ENCODE data around the gene OPTN. TPM values are rescaled to one million over a fixed set of nuclear protein-coding genes. Genes with fewer than 3 reads are reported as not detected.

OPTN gene
- total RNA-seq, 2 experiments from 2014 or later = 95.6 to 98.2 TPM

- Mint-ChIP-seq H3K36me3 (peaks cover 1% of the 10 kb centered on the region), H3K9me3 (peaks cover 1% of the 10 kb centered on the region), H3K27me3 (no peaks in the 10 kb centered on the region), H3K27ac (no peak overlapping the region), H3K4me3 (no peak overlapping the region), H3K4me1 (peaks cover 9% of the 10 kb centered on the region)
- POLR2A ChIA-PET = no interaction called here
- DNase-seq (no peak), ATAC-seq (ENCODE audit: low read depth) (no peak)
Measured at GRCh38 chr10:13095929-13096328, 4.0 kb upstream of the OPTN start.

- peak; percentile 50 for DNase-seq
Measured at GRCh38 chr10:13099144-13099665, 758 bp upstream of the OPTN start.

GRCh38 chr10:13100349-13101294 lies 659 bp downstream of the OPTN start:
- H3K4me1 Mint-ChIP-seq = peaks cover 30% of the 10 kb centered on the region
- POLR2A ChIA-PET = interaction anchor here (0.6 to 2.3 kb wide), 5 partner anchors 8 to 249 kb away, joined by 3 to 15 read pairs (median 4); partner anchors contain the start of gene PHYH

More at GRCh38 chr10:13099144-13099665, 758 bp upstream of the OPTN start:
- H3K4me3 Mint-ChIP-seq = peak overlapping the region; percentile 97
- POLR2A ChIA-PET = interaction anchor here (0.7 to 2.3 kb wide), 4 partner anchors 9 to 217 kb away, joined by 3 to 15 read pairs (median 6); no protein-coding TSS in a partner anchor
- H3K36me3 Mint-ChIP-seq = peaks cover 16% of the 10 kb centered on the region
- H3K9me3 Mint-ChIP-seq = no peaks in the 10 kb centered on the region
- peaks cover 21% of the 10 kb centered on the region for H3K4me1 Mint-ChIP-seq
- H3K27me3 Mint-ChIP-seq = no peaks in the 10 kb centered on the region
- peak overlapping the region; percentile 93 for H3K27ac Mint-ChIP-seq
- ATAC-seq (ENCODE audit: low read depth) = peak; percentile 44

GRCh38 chr10:13102002-13102794 lies 2.2 kb downstream of the OPTN start:
- no peak for DNase-seq
- H3K4me1 Mint-ChIP-seq = peaks cover 34% of the 10 kb centered on the region
- peak overlapping the region; percentile 37 for H3K4me3 Mint-ChIP-seq
- H3K9me3 Mint-ChIP-seq = no peaks in the 10 kb centered on the region
- H3K27me3 Mint-ChIP-seq = no peaks in the 10 kb centered on the region
- POLR2A ChIA-PET = no interaction called here
- H3K36me3 Mint-ChIP-seq = peaks cover 32% of the 10 kb centered on the region
- ATAC-seq (ENCODE audit: low read depth) = no peak
- no peak overlapping the region for H3K27ac Mint-ChIP-seq

More at GRCh38 chr10:13100349-13101294, 659 bp downstream of the OPTN start:
- H3K4me3 Mint-ChIP-seq = peak overlapping the region; percentile 97
- DNase-seq (no peak), ATAC-seq (ENCODE audit: low read depth) (peak; percentile 37)
- H3K27me3 Mint-ChIP-seq = no peaks in the 10 kb centered on the region
- H3K9me3 Mint-ChIP-seq = no peaks in the 10 kb centered on the region
- peaks cover 25% of the 10 kb centered on the region for H3K36me3 Mint-ChIP-seq
- peak overlapping the region; percentile 86 for H3K27ac Mint-ChIP-seq

GRCh38 chr10:13103554-13103953 lies 3.6 kb downstream of the OPTN start:
- Mint-ChIP-seq H3K27me3 (no peaks in the 10 kb centered on the region), H3K4me3 (no peak overlapping the region), H3K27ac (no peak overlapping the region), H3K4me1 (peaks cover 41% of the 10 kb centered on the region), H3K36me3 (peaks cover 34% of the 10 kb centered on the region), H3K9me3 (no peaks in the 10 kb centered on the region)
- ATAC-seq (ENCODE audit: low read depth) (no peak), DNase-seq (no peak)
- POLR2A ChIA-PET = interaction anchor here (0.7 to 0.9 kb wide), 2 partner anchors 58 to 1580 kb away, joined by 4 to 6 read pairs; partner anchors contain the start of gene MCM10

- DNase-seq (no peak), ATAC-seq (ENCODE audit: low read depth) (no peak)
- POLR2A ChIA-PET = no interaction called here
- Mint-ChIP-seq H3K4me3 (no peak overlapping the region), H3K36me3 (peaks cover 41% of the 10 kb centered on the region), H3K27me3 (no peaks in the 10 kb centered on the region), H3K27ac (no peak overlapping the region), H3K9me3 (no peaks in the 10 kb centered on the region), H3K4me1 (peaks cover 44% of the 10 kb centered on the region)
Measured at GRCh38 chr10:13104697-13105096, 4.7 kb downstream of the OPTN start.

GRCh38 chr10:13105184-13105583 lies 5.2 kb downstream of the OPTN start:
- Mint-ChIP-seq H3K9me3 (no peaks in the 10 kb centered on the region), H3K4me3 (peak overlapping the region; percentile 2), H3K27me3 (no peaks in the 10 kb centered on the region), H3K27ac (no peak overlapping the region), H3K4me1 (peaks cover 46% of the 10 kb centered on the region), H3K36me3 (peaks cover 45% of the 10 kb centered on the region)
- ATAC-seq (ENCODE audit: low read depth) (no peak), DNase-seq (no peak)
- POLR2A ChIA-PET = no interaction called here

- Mint-ChIP-seq H3K27ac (peak overlapping the region; percentile 22), H3K27me3 (no peaks in the 10 kb centered on the region), H3K4me3 (no peak overlapping the region), H3K9me3 (no peaks in the 10 kb centered on the region), H3K4me1 (peaks cover 45% of the 10 kb centered on the region), H3K36me3 (peaks cover 53% of the 10 kb centered on the region)
- POLR2A ChIA-PET = interaction anchor here (0.6 to 0.8 kb wide), 2 partner anchors 36 to 196 kb away, joined by 3 to 5 read pairs; no protein-coding TSS in a partner anchor
- DNase-seq (no peak), ATAC-seq (ENCODE audit: low read depth) (no peak)
Measured at GRCh38 chr10:13106387-13107045, 6.6 kb downstream of the OPTN start.

GRCh38 chr10:13110908-13111307 lies 10.9 kb downstream of the OPTN start:
- H3K27ac Mint-ChIP-seq = no peak overlapping the region
- H3K36me3 Mint-ChIP-seq = peaks cover 45% of the 10 kb centered on the region
- peaks cover 27% of the 10 kb centered on the region for H3K4me1 Mint-ChIP-seq

GRCh38 chr10:13113544-13113943 lies 13.6 kb downstream of the OPTN start:
- no peak overlapping the region for H3K27ac Mint-ChIP-seq
- peaks cover 57% of the 10 kb centered on the region for H3K36me3 Mint-ChIP-seq

More at GRCh38 chr10:13110908-13111307, 10.9 kb downstream of the OPTN start:
- POLR2A ChIA-PET = no interaction called here
- Mint-ChIP-seq H3K9me3 (no peaks in the 10 kb centered on the region), H3K4me3 (no peak overlapping the region), H3K27me3 (no peaks in the 10 kb centered on the region)
- no peak for ATAC-seq (ENCODE audit: low read depth)
- DNase-seq = no peak

GRCh38 chr10:13115832-13116803 lies 16.2 kb downstream of the OPTN start:
- DNase-seq (no peak), ATAC-seq (ENCODE audit: low read depth) (peak; percentile 81)
- Mint-ChIP-seq H3K4me1 (peaks cover 21% of the 10 kb centered on the region), H3K36me3 (peaks cover 56% of the 10 kb centered on the region), H3K9me3 (no peaks in the 10 kb centered on the region), H3K4me3 (peak overlapping the region; percentile 57), H3K27me3 (no peaks in the 10 kb centered on the region), H3K27ac (peak overlapping the region; percentile 81)
- POLR2A ChIA-PET = interaction anchor here (0.6 kb wide), 1 partner anchor 469 kb away, joined by 7 read pairs; no protein-coding TSS in a partner anchor

More at GRCh38 chr10:13113544-13113943, 13.6 kb downstream of the OPTN start:
- ATAC-seq (ENCODE audit: low read depth) (no peak), DNase-seq (no peak)
- no peaks in the 10 kb centered on the region for H3K27me3 Mint-ChIP-seq
- POLR2A ChIA-PET = no interaction called here
- no peaks in the 10 kb centered on the region for H3K9me3 Mint-ChIP-seq
- H3K4me1 Mint-ChIP-seq = peaks cover 24% of the 10 kb centered on the region
- H3K4me3 Mint-ChIP-seq = no peak overlapping the region

Data from activated naive CD8-positive, alpha-beta T cell treated with anti-CD3 and anti-CD28 coated beads, Interleukin-2, amount 10 ng/mL, durations not matched to agents 7 days and 5 days (primary cell).